MM.1S (cell line): ENCODE measurements around the gene ELOA.
"Not testable (repeated sequence)": the region's sequence is repeated elsewhere in the genome, so short reads cannot be mapped to it uniquely, and the experiment has no call there.

Experiments used
- DNase-seq: peaks from one replicate; pipeline ENCODE4 v3.0.0-alpha.2; 2015
- H2AFZ ChIP-seq: fragments of 300-600 bp; sonication (generic); 2 replicates; pipeline ENCODE4 v1.6.0; 2016; ENCODE audit warnings: antibody characterized with exemption, low read length
- H3F3A ChIP-seq: fragments of 300-600 bp; sonication (generic); 2 replicates; pipeline ENCODE4 v1.6.1; 2016; ENCODE audit warnings: mild to moderate bottlenecking, antibody characterized with exemption, low read length, moderate library complexity, mixed read lengths; ENCODE audit not compliant: insufficient read depth
- H3K27ac ChIP-seq: fragments of 300-600 bp; sonication (generic); 2 replicates; pipeline ENCODE4 v1.5.1; 2016; ENCODE audit warnings: mild to moderate bottlenecking, low read length
- H3K27me3 ChIP-seq: fragments of 300-600 bp; sonication (generic); replicated peaks from 2 replicates; pipeline ENCODE4 v1.6.0; 2016; ENCODE audit warnings: low read length; ENCODE audit not compliant: insufficient read depth
- H3K36me3 ChIP-seq: fragments of 300-600 bp; sonication (generic); replicated peaks from 2 replicates; pipeline ENCODE4 v1.6.1; 2016; ENCODE audit warnings: mild to moderate bottlenecking, low read length, mixed read lengths; ENCODE audit not compliant: insufficient read depth
- H3K4me1 ChIP-seq: fragments of 300-600 bp; sonication (generic); 2 replicates; pipeline ENCODE4 v1.6.1; 2016; ENCODE audit warnings: low read length, mixed read lengths
- H3K4me2 ChIP-seq: fragments of 300-600 bp; sonication (generic); 2 replicates; pipeline ENCODE4 v1.6.0; 2016; ENCODE audit warnings: low read depth, low read length
- H3K4me3 ChIP-seq: fragments of 300-600 bp; sonication (generic); 2 replicates; pipeline ENCODE4 v1.5.1; 2016; ENCODE audit warnings: low read length, mixed read lengths
- H3K79me2 ChIP-seq: fragments of 300-600 bp; sonication (generic); 2 replicates; pipeline ENCODE4 v1.6.1; 2016; ENCODE audit warnings: mixed run types, low read length, mixed read lengths
- H3K9ac ChIP-seq: fragments of 300-600 bp; sonication (generic); 2 replicates; pipeline ENCODE4 v1.6.1; 2016; ENCODE audit warnings: low read length, mixed read lengths
- H3K9me2 ChIP-seq: fragments of 300-600 bp; sonication (generic); replicated peaks from 2 replicates; pipeline ENCODE4 v1.6.1; 2016; ENCODE audit warnings: mild to moderate bottlenecking, low read length, mixed read lengths; ENCODE audit not compliant: insufficient read depth
- H3K9me3 ChIP-seq: fragments of 300-600 bp; sonication (generic); replicated peaks from 2 replicates; pipeline ENCODE4 v1.6.1; 2016; ENCODE audit warnings: mild to moderate bottlenecking, low read length, mixed read lengths; ENCODE audit not compliant: insufficient read depth
- H4K20me1 ChIP-seq: fragments of 300-600 bp; sonication (generic); 2 replicates; pipeline ENCODE4 v1.6.1; 2016; ENCODE audit warnings: mild to moderate bottlenecking, low read length, moderate library complexity, mixed read lengths; ENCODE audit not compliant: insufficient read depth
- EZH2 ChIP-seq: fragments of 300-600 bp; sonication (generic); optimal IDR thresholded peaks from 2 replicates; pipeline ENCODE3; 2017; ENCODE audit warnings: low read depth, mild to moderate bottlenecking, antibody characterized with exemption, low read length, mixed read lengths
- EZH2phosphoT487 ChIP-seq: fragments of 300-600 bp; sonication (generic); IDR thresholded peaks from 2 replicates; pipeline ENCODE4 v1.6.1; 2018; ENCODE audit warnings: antibody characterized with exemption, low read length
- TF ChIP-seq, protein P1 (sequence below): fragments of 300-600 bp; sonication (generic); IDR thresholded peaks from 2 replicates; pipeline ENCODE4 v1.5.1; 2016; ENCODE audit warnings: antibody characterized with exemption, low read length, mixed read lengths

ELOA gene

DNA sequence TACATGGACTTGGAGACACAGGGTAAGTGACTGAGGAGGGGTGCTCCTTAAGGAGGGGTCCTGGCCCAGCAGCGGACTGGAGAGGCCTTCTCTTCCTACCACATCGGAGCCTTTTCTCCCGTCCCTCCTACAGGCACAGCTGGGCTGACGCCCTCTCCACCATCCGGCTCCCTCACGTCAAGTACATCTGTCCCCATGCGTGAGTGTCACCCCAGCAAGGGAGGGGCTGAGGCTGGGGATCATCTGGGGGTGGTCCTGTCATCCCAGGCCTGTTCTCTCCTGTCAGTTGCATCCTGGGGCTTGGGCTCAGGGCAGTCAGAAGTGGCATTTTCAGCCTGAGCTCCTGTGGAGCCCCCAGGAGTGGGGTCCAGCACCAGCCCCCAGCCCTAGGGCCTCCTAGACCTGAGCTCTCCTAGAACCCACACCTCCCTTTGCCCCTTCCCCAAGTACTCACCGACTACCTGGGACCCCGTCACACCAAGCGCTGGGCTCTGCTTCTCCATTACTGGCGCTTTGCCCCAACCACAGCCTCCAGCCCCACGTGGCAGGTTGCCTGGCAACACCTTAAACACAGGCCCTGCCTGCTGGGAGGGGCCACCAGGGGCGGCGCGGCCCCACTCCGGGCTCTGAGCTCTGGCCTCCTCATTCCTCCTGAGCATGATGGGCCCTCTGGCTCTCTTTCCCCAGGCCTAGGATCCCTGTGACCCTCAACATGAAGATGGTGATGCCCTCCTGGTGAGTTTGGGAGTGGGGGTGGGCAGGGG lies 49.9 kb downstream of the ELOA start:
- Histone ChIP-seq H2AFZ (no peak overlapping the region), H3K9me3 (no peaks in the 10 kb centered on the region), H3K4me3 (no peak overlapping the region), H3K4me1 (peaks cover 7% of the 10 kb centered on the region), H3K36me3 (no peaks in the 10 kb centered on the region), H4K20me1 (no peaks in the 10 kb centered on the region), H3F3A (peaks cover 7% of the 10 kb centered on the region), H3K79me2 (peaks cover 33% of the 10 kb centered on the region), H3K4me2 (no peak overlapping the region), H3K9me2 (no peaks in the 10 kb centered on the region), H3K27ac (no peak overlapping the region), H3K9ac (no peak overlapping the region), H3K27me3 (no peaks in the 10 kb centered on the region)
- DNase-seq = no peak
- TF ChIP-seq, protein P1, sequence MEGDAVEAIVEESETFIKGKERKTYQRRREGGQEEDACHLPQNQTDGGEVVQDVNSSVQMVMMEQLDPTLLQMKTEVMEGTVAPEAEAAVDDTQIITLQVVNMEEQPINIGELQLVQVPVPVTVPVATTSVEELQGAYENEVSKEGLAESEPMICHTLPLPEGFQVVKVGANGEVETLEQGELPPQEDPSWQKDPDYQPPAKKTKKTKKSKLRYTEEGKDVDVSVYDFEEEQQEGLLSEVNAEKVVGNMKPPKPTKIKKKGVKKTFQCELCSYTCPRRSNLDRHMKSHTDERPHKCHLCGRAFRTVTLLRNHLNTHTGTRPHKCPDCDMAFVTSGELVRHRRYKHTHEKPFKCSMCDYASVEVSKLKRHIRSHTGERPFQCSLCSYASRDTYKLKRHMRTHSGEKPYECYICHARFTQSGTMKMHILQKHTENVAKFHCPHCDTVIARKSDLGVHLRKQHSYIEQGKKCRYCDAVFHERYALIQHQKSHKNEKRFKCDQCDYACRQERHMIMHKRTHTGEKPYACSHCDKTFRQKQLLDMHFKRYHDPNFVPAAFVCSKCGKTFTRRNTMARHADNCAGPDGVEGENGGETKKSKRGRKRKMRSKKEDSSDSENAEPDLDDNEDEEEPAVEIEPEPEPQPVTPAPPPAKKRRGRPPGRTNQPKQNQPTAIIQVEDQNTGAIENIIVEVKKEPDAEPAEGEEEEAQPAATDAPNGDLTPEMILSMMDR = no peak
- TF ChIP-seq EZH2 (no peak), EZH2phosphoT487 (no peak)

DNA sequence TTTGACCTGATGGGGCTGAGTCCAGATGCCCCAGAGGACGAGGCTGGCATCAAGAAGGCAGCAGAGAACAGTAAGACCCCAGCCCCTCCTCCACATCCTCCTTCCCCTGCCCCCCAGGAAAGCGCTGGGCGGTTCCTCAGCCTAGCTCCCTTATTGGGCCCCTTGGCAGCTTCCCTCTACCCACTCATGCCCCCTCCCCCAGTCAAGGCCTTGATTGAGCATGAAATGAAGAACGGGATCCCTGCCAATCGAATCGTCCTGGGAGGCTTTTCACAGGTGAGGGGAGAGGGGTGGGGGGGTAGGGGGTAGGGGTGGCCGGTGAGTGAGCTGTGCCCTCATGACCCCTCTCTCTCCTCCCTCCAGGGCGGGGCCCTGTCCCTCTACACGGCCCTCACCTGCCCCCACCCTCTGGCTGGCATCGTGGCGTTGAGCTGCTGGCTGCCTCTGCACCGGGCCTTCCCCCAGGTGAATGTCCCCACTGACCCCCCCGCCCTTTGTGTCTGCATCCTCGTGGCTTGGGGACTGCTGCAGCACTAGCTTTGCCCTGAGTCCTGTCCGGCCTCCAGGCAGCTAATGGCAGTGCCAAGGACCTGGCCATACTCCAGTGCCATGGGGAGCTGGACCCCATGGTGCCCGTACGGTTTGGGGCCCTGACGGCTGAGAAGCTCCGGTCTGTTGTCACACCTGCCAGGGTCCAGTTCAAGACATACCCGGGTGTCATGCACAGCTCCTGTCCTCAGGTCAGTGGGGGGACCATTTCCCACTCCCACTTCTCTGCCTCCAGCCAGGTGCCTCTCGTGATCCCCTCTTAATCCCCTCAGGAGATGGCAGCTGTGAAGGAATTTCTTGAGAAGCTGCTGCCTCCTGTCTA lies 50.8 kb downstream of the ELOA start:
- Histone ChIP-seq H3K27ac (no peak overlapping the region), H3K4me2 (no peak overlapping the region)

DNA sequence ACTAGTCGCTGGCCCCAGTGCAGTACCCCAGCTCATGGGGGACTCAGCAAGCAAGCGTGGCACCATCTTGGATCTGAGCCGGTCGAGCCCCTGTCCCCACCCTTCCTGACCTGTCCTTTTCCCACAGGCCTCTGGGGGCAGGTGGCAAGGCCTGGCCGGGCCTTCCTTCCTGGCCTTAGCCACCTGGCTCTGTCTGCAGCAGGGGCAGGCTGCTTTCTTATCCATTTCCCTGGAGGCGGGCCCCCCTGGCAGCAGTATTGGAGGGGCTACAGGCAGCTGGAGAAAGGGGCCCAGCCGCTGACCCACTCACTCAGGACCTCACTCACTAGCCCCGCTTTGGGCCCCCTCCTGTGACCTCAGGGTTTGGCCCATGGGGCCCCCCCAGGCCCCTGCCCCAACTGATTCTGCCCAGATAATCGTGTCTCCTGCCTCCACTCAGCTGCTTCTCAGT lies 51.5 kb downstream of the ELOA start:
- H3F3A ChIP-seq, H3K9me2 ChIP-seq, H3K4me2 ChIP-seq, H3K4me3 ChIP-seq, H3K36me3 ChIP-seq, H2AFZ ChIP-seq, H3K27ac ChIP-seq, DNase-seq, H3K27me3 ChIP-seq, H3K9ac ChIP-seq, H4K20me1 ChIP-seq, H3K9me3 ChIP-seq: not testable (repeated sequence)
- Histone ChIP-seq H3K79me2 (peaks cover 33% of the 10 kb centered on the region), H3K4me1 (peaks cover 14% of the 10 kb centered on the region)

More for the DNA sequence above, 50.8 kb downstream of the ELOA start:
- Histone ChIP-seq H3K27me3 (no peaks in the 10 kb centered on the region), H3K4me3 (no peak overlapping the region), H3K36me3 (no peaks in the 10 kb centered on the region), H3K4me1 (peaks cover 8% of the 10 kb centered on the region), H3K9ac (no peak overlapping the region), H2AFZ (no peak overlapping the region), H4K20me1 (no peaks in the 10 kb centered on the region), H3F3A (peaks cover 3% of the 10 kb centered on the region), H3K79me2 (peaks cover 33% of the 10 kb centered on the region), H3K9me3 (no peaks in the 10 kb centered on the region), H3K9me2 (no peaks in the 10 kb centered on the region)
- no peak for DNase-seq
- no peak for TF ChIP-seq EZH2phosphoT487
- no peak for TF ChIP-seq EZH2
- TF ChIP-seq, protein P1 = no peak
